ENCODE results near the gene COTL1. TPM values are rescaled to one million over a fixed set of nuclear protein-coding genes. Genes with fewer than 3 reads are reported as not detected.
"Not testable (repeated sequence)": the region's sequence is repeated elsewhere in the genome, so short reads cannot be mapped to it uniquely, and the experiment has no call there.

COTL1 gene
- total RNA-seq, 1 donor from 2014 or later: 152 TPM

GRCh38 chr16:84572096-84572495, 45.8 kb downstream of the COTL1 start:
- DNase-seq (ENCODE audit: low read depth in 2 of 2): no peak

GRCh38 chr16:84571506-84571905, 46.4 kb downstream of the COTL1 start:
- no peak for DNase-seq (ENCODE audit: low read depth in 2 of 2)

GRCh38 chr16:84570739-84571403, 47.0 kb downstream of the COTL1 start:
- no peak for DNase-seq (ENCODE audit: low read depth in 2 of 2)

- DNase-seq (ENCODE audit: low read depth in 2 of 2): no peak
Measured at GRCh38 chr16:84569382-84569987, 48.4 kb downstream of the COTL1 start.

- DNase-seq (ENCODE audit: low read depth in 2 of 2): no peak
Measured at GRCh38 chr16:84568066-84568465, 49.8 kb downstream of the COTL1 start.

GRCh38 chr16:84567286-84567962, 50.5 kb downstream of the COTL1 start:
- no peak for DNase-seq (ENCODE audit: low read depth in 2 of 2)

GRCh38 chr16:84566545-84567257, 51.2 kb downstream of the COTL1 start:
- DNase-seq (ENCODE audit: low read depth in 2 of 2): no peak

GRCh38 chr16:84565669-84566495, 52.0 kb downstream of the COTL1 start:
- DNase-seq (ENCODE audit: low read depth in 2 of 2): no peak

- DNase-seq (ENCODE audit: low read depth in 2 of 2): no peak
Measured at GRCh38 chr16:84563786-84564420, 54.0 kb downstream of the COTL1 start.

GRCh38 chr16:84563064-84563715, 54.7 kb downstream of the COTL1 start:
- no peak for DNase-seq (ENCODE audit: low read depth in 2 of 2)

- DNase-seq (ENCODE audit: low read depth in 2 of 2): no peak
Measured at GRCh38 chr16:84562174-84562815, 55.6 kb downstream of the COTL1 start.

- no peak for DNase-seq (ENCODE audit: low read depth in 2 of 2)
Measured at GRCh38 chr16:84561291-84561690, 56.6 kb downstream of the COTL1 start.

- DNase-seq (ENCODE audit: low read depth in 2 of 2): no peak
Measured at GRCh38 chr16:84560269-84560668, 57.6 kb downstream of the COTL1 start.

- no peak for DNase-seq (ENCODE audit: low read depth in 2 of 2)
Measured at GRCh38 chr16:84559311-84559932, 58.5 kb downstream of the COTL1 start.

- not testable (repeated sequence) for DNase-seq (ENCODE audit: low read depth in 2 of 2)
Measured at GRCh38 chr16:84558850-84559249, 59.0 kb downstream of the COTL1 start.

GRCh38 chr16:84557504-84557903, 60.4 kb downstream of the COTL1 start:
- no peak for DNase-seq (ENCODE audit: low read depth in 2 of 2)

- no peak for DNase-seq (ENCODE audit: low read depth in 2 of 2)
Measured at GRCh38 chr16:84557059-84557458, 60.8 kb downstream of the COTL1 start.

- DNase-seq (ENCODE audit: low read depth in 2 of 2): no peak
Measured at GRCh38 chr16:84555418-84556196, 62.3 kb downstream of the COTL1 start.
